Measurements from ENCODE around the gene VAT1L.

DNA sequence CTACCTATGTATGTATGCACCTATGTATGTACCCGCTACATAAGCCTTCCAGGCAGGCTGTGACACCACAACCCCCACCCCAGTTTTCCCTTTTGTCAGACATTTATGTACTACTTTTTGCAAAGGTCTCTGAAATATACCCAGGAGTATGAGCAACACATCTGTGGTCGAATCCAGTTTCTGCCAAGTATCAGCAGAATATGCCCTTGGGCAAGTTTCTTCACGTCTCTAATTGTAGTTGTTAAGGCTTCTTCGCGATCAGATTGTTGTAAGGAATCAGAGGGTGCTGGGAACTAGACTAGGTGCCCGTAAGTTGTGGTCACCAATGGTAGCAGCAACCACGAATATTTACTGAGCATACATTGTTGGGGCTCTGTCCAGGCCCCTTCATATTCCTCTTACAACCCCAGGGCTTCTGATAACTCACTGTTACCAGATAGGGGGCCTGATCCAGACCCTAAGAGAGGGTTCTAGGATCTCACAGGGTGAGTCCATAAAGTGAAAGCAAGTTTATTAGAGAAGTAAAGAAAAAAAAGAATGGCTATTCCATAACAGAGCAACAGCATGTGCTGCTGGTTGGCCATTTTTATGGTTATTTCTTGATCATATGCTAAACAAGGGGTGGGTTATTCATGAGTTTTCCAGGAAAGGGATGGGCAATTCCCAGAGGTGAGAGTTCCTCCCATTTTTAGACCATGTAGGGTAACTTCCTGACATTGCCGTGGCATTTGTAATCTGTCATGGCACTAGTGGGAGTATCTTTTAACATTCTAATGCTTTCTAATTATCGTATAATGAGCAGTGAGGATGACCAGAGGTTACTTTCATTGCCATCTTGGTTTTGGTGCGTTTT, 49.4 kb upstream of the VAT1L start:
- TF ChIP-seq, protein P1, sequence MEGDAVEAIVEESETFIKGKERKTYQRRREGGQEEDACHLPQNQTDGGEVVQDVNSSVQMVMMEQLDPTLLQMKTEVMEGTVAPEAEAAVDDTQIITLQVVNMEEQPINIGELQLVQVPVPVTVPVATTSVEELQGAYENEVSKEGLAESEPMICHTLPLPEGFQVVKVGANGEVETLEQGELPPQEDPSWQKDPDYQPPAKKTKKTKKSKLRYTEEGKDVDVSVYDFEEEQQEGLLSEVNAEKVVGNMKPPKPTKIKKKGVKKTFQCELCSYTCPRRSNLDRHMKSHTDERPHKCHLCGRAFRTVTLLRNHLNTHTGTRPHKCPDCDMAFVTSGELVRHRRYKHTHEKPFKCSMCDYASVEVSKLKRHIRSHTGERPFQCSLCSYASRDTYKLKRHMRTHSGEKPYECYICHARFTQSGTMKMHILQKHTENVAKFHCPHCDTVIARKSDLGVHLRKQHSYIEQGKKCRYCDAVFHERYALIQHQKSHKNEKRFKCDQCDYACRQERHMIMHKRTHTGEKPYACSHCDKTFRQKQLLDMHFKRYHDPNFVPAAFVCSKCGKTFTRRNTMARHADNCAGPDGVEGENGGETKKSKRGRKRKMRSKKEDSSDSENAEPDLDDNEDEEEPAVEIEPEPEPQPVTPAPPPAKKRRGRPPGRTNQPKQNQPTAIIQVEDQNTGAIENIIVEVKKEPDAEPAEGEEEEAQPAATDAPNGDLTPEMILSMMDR (IDR thresholded peaks at IDR 0.05) = no peak
- TF ChIP-seq POLR2AphosphoS5 (IDR thresholded peaks at IDR 0.05) (no peak), POLR2A (IDR thresholded peaks at IDR 0.05; ENCODE audit: low read depth) (no peak)
